ENCODE data around the gene SIGMAR1.
A peak's percentile ranks its signal among the peaks of the same experiment; 100 is the strongest.

The SIGMAR1 gene

DNA sequence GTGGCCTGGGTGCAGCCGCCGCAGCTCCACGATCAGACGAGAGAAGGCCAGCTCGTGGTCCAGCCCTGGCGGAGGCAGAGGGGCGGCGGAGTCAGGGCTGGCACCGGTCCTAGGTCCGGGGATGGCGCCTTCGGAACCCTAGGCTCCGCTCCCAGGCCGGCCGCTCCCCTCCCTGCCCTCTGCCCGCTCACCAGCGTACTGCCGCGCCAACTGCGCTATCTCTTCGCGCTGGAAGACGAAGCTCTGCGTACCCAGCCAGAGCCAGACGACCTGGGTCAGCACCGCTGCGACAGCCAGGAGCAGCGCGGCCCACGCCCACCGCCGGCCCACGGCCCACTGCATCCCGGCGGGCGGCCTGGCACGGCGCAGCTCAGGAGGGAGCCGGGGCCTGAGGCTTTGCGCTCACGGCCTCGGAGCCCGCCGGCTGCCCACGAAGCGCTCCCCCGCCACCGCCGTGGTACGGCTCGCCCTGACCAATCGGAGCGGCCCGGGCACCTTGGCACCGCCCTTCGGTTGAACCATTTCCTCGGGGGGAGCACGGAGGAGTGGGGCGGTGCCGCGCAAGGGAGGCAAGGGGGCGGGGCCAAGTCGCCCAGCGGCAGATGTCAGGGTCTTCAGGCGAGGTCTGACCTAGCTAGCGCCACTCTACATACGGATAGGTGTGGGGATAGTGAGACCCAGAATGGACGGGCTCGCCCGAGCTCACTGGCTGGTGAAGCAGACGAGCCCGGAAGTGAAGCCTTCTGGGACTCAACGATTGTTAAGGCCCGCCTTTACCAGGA is at the start of gene SIGMAR1:
SIGMAR1 (minus strand) TSS at position 432 of the 782 bp plus-strand sequence; CDS start at position 342, 90 bp downstream.
- peak; percentile 95 for DNase-seq

- DNase-seq = no peak
These were observed 49.1 kb upstream of the SIGMAR1 start for GRCh38 chr9:34686732-34687131.

DNA sequence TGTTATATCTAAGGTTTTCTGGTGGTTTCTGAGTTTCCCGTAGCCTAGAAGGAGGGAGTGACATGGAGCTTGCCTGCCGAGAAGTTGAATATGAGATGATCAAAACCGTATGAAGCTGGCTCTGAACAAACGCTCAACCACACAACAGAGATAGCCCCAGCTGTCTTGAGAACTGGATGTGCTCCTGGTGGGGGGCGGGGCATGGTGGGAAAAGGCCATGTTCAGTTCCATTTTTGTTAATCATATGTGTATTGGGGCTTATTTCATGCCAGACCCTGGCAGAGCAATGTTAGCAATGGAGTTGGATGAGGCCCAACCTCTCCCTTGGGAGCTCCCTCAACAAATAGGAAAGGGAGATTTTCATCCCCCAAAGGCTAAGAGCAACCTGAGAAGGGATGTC is 48.6 kb upstream of the SIGMAR1 start:
- DNase-seq = no peak

DNA sequence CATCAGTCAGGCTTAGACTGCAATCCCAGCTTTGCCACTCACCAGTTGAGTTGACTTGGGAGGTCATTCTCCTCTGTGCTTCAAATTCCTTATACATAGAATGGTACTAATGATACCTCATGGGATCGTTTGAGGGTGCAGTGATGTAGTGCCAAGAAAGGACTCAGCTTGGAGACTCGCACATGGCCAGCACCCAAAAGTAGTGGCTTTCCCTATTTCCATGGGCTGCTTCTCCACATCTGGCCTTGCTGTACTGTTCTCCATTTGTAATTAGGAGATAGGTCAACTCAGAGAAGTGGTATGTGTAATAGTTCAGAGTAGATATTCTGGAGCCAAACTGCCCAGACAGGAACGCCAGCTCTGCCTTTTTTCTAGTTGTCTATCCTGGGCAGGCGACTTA is 48.0 kb upstream of the SIGMAR1 start:
- no peak for DNase-seq

- no peak for DNase-seq
These were observed 47.2 kb upstream of the SIGMAR1 start for GRCh38 chr9:34684816-34685215.

- no peak for DNase-seq
These were observed 46.6 kb upstream of the SIGMAR1 start for GRCh38 chr9:34684145-34684544.

- DNase-seq = no peak
These were observed 38.3 kb upstream of the SIGMAR1 start for GRCh38 chr9:34675869-34676268.

DNA sequence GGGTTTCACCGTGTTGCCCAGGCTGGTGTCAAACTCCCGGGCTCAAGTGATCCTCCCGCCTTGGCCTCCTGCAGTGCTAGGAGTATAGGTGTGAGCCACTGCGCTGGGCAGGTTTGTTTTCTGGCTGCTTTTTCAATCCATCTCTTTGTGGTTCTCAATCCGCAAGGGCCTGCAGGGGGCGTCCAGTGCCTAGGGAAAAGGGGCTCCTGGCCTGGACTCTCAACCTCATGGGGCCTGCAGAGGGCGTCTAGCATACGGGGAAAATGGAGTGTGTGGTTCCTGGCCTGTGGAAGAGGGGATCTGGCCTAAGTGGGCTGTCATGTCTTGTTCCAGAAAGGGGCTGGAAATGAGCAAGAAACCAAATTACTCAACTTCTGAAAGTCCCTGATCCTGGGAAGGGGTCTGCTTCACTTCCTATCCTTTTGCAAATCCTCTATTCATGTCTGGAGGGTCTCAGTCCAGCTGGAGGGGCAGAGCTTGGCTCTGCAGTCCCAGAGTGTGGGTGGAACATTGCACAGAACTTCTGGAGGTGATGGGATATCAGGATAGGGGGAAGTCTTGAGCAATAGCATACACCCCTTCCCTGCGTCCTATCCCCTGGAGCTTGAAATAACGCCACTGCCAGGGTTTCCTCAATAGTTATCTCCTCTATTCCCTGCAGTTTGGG is 37.6 kb upstream of the SIGMAR1 start:
- peak; percentile 76 for DNase-seq

- no peak for DNase-seq
These were observed 36.9 kb upstream of the SIGMAR1 start for GRCh38 chr9:34674440-34674839.

DNA sequence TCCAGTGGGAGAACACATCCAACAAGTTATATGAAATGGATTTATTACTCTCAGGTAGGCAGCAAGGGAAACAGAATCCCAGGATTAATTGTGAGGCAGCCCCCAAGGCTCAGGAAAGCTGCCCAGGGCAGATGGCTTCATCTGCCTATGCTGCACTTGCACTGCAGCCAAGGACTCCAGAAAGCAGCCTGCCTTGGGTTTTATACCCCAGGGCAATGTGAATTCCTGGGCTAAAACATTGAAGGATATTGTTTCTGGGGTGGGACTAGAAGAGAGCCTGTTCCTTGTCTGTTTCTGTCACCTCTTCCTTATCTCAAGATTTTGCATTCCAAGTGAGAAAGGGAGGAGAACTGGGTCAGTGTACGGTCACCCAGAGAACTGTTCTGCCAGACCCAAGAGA is 33.7 kb upstream of the SIGMAR1 start:
- DNase-seq = no peak

DNA sequence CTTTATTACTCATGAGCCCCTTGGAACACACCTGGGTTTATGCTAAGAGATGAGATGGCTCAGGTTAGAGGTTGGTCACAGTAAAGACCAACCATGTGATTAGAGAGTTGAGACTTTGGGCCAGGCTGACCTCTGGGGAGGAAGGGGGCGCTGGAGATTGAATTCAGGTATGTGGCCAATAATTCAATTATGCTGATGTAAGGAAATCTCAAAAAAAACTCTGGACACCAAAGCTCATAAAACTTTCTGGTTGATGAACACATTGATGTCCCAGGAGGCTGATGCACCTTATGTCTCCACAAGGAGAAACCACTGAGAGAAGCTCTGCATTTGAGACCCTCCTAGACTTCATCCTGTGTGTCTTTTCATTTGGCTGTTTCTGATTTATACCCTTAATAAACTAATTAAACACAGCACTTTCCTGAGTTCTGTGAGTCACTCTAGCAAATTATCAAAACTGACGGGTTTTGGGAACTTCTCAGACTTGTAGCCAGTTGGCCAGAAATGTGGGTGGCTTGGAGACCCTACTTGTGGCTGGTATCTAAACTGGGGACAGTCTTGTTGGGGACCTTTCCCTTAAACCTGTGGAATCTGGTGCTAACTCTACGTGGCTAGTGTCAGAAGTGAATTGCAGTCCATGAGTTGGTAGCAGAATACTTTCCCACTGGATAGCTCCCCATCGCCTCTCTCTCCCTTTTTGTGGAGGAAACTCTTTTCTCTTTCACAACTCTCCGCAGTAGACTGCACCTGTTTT is 32.4 kb upstream of the SIGMAR1 start:
- no peak for DNase-seq

DNA sequence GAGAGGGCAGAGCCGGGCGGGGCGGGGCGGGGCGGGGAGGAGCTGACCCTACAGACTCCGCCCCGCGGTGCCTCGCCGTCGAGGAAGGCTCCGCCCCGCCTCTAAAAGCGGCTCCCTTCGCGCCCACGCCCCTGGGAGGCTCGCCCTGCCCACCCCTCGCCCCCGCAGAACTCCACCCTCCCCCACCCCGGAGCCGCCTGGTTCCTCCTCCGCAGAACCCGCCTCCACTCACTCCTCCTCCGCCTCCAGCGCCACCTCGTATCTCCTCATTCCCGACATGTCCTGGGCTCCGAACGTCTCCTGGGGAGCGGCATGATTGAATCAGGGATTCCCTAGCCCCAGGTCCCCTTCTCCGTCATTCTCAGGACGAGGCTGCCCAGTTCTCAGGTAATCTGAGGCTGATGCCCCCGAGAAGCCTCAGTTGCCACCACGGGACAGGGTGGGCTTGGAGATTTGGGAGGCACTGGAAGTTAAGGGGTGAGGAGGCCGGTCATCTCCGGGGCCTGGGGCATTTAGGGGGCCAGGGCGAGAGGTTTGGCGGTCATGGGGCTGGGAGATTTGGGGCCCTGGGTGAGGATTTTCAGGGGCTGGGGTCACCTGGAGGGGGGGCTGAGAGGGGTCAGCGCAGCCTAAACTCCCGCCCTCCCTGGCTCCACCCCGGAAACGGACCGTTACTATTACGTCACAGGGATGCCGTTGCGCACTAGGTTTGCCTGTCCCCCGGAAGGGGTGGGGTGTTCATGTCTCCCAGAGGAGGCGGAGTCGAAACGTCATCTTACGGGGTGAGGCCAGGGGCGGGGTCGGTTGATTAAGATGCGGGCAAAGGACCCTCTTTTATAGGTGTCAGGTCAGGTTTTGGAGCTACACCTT is 28.0 kb upstream of the SIGMAR1 start:
- DNase-seq = peak; percentile 95

DNA sequence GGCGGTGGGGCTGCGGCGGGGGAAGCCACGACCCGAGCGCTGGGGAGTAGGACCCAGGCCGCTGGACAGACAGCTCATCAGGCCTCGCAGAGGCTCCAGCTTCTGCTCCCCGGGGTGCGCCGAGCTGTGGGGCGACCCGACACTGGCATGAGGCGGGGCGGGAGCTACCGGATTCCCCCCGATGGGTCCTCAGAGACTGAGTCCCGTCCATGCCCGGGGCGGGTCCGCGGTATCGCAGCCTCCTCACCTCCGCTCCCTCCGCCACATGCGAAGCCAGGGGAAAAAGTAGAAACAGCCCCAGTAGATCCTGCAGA is 27.4 kb upstream of the SIGMAR1 start:
- no peak for DNase-seq

DNA sequence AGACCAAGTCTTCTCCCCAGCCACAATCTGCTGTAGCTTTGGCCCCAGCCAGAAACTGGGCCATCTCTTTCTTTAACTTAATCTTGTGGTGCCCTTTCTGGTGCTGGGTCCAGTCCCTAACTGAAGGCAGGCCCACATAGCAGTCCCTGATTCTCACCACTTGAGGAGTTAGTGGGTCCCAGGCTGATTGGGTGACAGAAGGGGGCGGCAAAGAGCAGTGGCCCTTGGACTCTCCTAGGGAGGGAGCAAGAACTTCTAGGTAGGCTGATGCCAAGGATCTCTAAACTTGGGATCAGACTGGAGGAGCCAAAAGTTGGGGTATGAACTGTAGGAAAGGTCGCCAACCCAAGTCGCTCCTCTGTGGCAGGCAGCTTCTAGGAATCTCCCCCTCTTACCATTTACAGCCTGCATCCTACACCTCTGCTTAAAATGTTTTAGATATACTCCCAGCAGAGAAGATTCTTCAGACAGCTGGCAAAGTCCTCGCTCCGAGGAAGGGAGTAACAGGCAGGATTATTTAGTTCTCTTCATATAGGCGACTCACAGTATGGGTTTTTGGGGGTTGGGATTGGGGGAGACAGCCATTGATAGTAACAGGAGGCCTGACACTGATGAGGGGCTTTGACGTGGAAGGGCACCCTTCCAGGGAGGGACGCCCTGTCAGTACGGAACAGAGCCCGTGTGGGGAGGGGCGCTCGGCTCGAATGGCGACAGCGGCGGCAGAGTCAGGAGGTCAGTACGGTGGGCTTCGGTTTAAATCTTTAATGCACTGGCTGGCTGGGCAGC is 26.9 kb upstream of the SIGMAR1 start:
- DNase-seq = peak; percentile 80

- peak; percentile 53 for DNase-seq
These were observed 25.7 kb upstream of the SIGMAR1 start for GRCh38 chr9:34663303-34663605.

DNA sequence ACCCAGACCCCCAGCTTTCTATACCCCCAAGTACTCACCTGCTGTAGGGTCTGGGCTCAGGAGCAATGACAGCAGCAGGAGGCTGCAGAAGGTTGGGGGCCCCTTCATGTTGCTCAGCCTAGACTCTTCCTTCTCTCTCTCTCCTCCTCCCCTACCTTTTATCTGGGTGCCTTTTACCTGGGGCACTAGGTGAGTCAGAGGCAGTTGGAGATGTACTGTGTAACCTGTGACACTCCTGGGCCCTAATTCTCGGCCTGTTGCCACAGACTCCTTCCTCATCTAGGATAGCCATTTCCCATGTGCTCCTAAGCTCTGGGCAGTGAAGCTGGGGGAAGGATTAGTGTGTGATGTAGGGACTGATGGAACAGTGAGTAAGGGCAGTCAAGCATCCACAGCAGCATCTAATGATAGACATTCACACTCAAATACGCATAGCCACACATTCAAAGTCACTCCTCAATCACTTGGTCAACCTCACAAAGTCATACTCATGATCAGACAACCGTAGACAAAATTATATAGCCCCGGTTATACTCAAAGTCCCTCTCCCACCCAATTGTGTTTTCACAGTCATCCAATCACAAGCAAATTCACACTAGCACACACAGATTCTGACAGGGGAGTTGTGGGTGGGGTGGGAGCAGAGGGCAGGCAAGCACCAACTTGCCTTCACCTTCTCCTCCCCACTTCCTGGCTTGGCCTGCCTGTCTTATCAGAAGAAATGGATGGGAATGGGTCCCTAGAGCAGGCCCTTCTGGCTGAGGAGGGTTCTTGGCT is 25.1 kb upstream of the SIGMAR1 start, which contains the start of gene CCL27:
CCL27 (minus strand) TSS at position 132 of the 777 bp plus-strand sequence; CDS start at position 108, 24 bp downstream.
- DNase-seq = peak; percentile 36

DNA sequence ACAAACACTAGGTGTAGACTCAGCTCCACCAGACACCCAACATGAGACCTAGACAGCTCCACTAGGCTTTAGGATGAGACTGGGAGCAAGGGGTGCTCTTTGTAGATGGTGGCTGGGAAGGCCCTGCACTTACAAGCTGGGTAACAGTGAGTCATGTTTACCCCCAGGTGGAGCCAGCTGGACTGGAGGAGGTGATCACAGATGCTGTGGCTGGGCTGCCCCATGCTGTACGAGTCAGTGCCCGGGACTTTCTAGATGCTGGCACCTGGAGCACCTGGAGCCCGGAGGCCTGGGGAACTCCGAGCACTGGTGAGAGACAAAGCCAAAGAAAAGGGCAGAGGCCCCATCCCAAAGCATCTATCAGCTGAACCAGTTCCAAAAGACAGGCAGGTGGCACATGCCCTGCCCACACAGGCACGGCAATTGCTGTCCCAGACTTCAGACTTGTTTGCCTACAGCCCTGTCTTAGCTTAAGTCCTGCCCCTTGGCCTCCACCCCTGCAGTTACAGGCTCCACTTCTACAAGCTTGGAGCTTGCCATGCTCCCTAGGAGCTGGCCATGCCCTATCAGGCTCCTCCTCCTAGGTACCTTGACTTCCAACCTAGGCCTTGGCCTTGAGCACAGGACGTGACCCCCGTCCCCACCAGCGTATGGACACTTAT is 22.1 kb upstream of the SIGMAR1 start:
- DNase-seq = no peak

- no peak for DNase-seq
These were observed 20.9 kb upstream of the SIGMAR1 start for GRCh38 chr9:34658461-34658860.

- no peak for DNase-seq
These were observed 19.4 kb upstream of the SIGMAR1 start for GRCh38 chr9:34656992-34657391.

GRCh38 chr9:34655394-34655793 is 17.8 kb upstream of the SIGMAR1 start:
- no peak for DNase-seq

All from CD4-positive, alpha-beta T cell treated with Interleukin-6 for 4 hours (primary cell).